Heart right ventricle (tissue), 16 donors: ENCODE measurements around the gene LMX1A. TPM values are rescaled to one million over a fixed set of nuclear protein-coding genes. Genes with fewer than 3 reads are reported as not detected.

Experiments used
- ATAC-seq, 8 donors: fragments of 200-7000 bp; cut with Tn5 transposase; one replicate each; pipeline ENCODE4 v1.9.1; 2020; ENCODE audit warnings: mild to moderate bottlenecking in 8 of 8, moderate library complexity in 8 of 8, moderate number of reproducible peaks in 1 of 8
- DNase-seq, 2 donors: peaks; one replicate each; pipeline ENCODE4 v3.0.0-alpha.2; 2020
- H3K27ac ChIP-seq, 10 donors: fragments of 200-600 bp; sonication (generic) in 2 of 10; one replicate each; pipeline versions ENCODE4 v1.5.0 to v1.8.0; 2020 to 2022; ENCODE audit warnings: mild to moderate bottlenecking in 3 of 10
- H3K27me3 ChIP-seq, 7 donors: fragments of 200-600 bp; one replicate each; pipeline ENCODE4 v1.8.0; 2021 to 2022; ENCODE audit warnings: mild to moderate bottlenecking in 2 of 7
- H3K36me3 ChIP-seq, 9 donors: fragments of 200-600 bp; sonication (generic) in 1 of 9; one replicate each; pipeline versions ENCODE4 v1.5.0 to v1.8.0; 2020 to 2022; ENCODE audit warnings: mild to moderate bottlenecking in 2 of 9
- H3K4me1 ChIP-seq, 9 donors: fragments of 200-600 bp; sonication (generic) in 1 of 9; one replicate each; pipeline versions ENCODE4 v1.5.0 to v1.8.0; 2020 to 2022; ENCODE audit warnings: mild to moderate bottlenecking in 4 of 9
- H3K4me3 ChIP-seq, 10 donors: fragments of 200-600 bp; sonication (generic) in 2 of 10; one replicate each; pipeline versions ENCODE4 v1.5.0 to v1.8.0; 2020 to 2022; ENCODE audit warnings: mild to moderate bottlenecking in 7 of 10, moderate library complexity in 2 of 10
- H3K9me3 ChIP-seq, 11 donors: fragments of 200-600 bp in 10 of 11; sonication (generic) in 2 of 11; one replicate each; pipeline versions ENCODE4 v1.5.0 to v1.8.0; 2013 to 2022; ENCODE audit warnings: mild to moderate bottlenecking in 2 of 11, control low read depth in 1 of 11, moderate library complexity in 1 of 11
- CTCF ChIP-seq, 9 donors: fragments of 200-600 bp; sonication (generic) in 2 of 9; IDR thresholded peaks; one replicate each; pipeline versions ENCODE4 v1.5.0 to v1.8.0; 2021 to 2022; ENCODE audit warnings: antibody characterized with exemption in 9 of 9, mild to moderate bottlenecking in 5 of 9, moderate library complexity in 1 of 9
- WGBS, 2 donors: extraction: QIAGEN DNeasy Blood & Tissue Kit; methylation state at CpG; one replicate each; pipeline ENCODE4 v1.1.7; 2013; ENCODE audit warnings: inconsistent platforms in 1 of 2; 5-methylcytosine and 5-hydroxymethylcytosine counted together
- intact Hi-C, 10 donors: fragments of 100-400 bp; cut with DNase I; formaldehyde crosslinking; loops; one replicate each; pipeline versions ENCODE4 v1.11.1 to v1.14.2; 2022
- polyA plus RNA-seq, 2 donors: library from polyadenylated mRNA; stranded (reverse); fragments of 200-250 nt; gene quantifications; one replicate each; pipeline ENCODE4 v1.2.3, GENCODE V29; 2013
- total RNA-seq, 10 donors: library from RNA; stranded (reverse); fragmentation: NEBNext Ultra II Directional in 3 of 10; extraction: Animal tissue kit (Norgen Biotek cat#: 25700) in 3 of 10; gene quantifications; one replicate each; pipeline versions ENCODE4 v1.2.1 to v1.2.4, GENCODE V29; 2021 to 2023
- donor health status: Arrhythmogenic right ventricular cardiomyopathy.
- donor health status: ischemic (EF 13 %, LVEDD 7.1; RV severe dilation, severe dysfunction).
- donor health status: healthy with polysubstance abuse.
- donor health status: DM: no; HTN: yes; CAD: no.
- donor health status: DM: no; HTN: no; CAD: no.
- donor health status: ischemic (EF 25% LVEDD 6.9; RV normal size, moderate dysfunction).
- donor health status: ischemic (EF 25% LVEDD 5.7; RV mildly dilated, moderate dysfunction).
- donor health status: healthy.
- donor health status: DM: yes; HTN: yes; CAD: no.
- donor health status: Ischemic cardiomyopathy.
- donor health status: ischemic (EF 35%, LVEDD 5.7; RV mildly dilated, moderate dysfunction).
- donor health status: nonischemic (EF 11% LVEDD 7.7; RV severe dilation, severe dysfunction).
- donor health status: DM: yes; HTN: yes; CAD: no.
- donor health status: PGD.
- donor health status: ischemic (EF 29% LVEDD 5.4; RV normal size, mild dysfunction).
- donor health status: nonischemic (EF 23%, LVEDD 6.1; RV moderate dilation, normal function).

LMX1A gene
- total and polyA plus RNA-seq, 12 donors: 0.04 to 0.19 (median 0.14) TPM; not detected in 9

DNA sequence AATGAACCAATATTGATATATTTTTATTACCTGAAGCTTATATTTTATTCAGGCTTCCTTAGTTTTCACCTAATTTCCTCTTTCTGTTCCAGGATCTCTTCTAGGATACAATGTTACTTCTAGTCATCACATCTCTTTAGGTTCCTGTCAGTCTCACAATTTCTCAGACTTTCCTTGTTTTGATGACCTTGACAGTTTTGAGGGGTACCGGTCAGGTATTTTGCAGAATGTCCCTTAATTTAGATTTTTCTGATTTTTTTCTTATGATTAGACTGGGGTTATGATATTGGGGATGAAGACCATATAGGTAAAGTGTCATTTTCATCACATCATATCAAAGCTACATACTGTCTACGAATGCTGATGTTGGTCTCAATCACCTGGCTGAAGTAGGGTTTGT, 167.5 kb downstream of the LMX1A start:
- 73 to 81% methylated on average over 2 of the region's 2 CpGs for WGBS, 2 donors
- ATAC-seq (no peak), DNase-seq (no peak)
- H3K27ac ChIP-seq: no peak overlapping the region
- intact Hi-C loops: no loop called here
- no peaks in the 10 kb centered on the region for H3K9me3 ChIP-seq
- no peak overlapping the region for H3K4me3 ChIP-seq
- no peaks in the 10 kb centered on the region for H3K4me1 ChIP-seq
- no peaks in the 10 kb centered on the region for H3K36me3 ChIP-seq
- no peak for TF ChIP-seq CTCF (IDR thresholded peaks at IDR 0.05)
- H3K27me3 ChIP-seq: peaks cover 0 to 3% (median 0%) of the 10 kb centered on the region in 7 donors

DNA sequence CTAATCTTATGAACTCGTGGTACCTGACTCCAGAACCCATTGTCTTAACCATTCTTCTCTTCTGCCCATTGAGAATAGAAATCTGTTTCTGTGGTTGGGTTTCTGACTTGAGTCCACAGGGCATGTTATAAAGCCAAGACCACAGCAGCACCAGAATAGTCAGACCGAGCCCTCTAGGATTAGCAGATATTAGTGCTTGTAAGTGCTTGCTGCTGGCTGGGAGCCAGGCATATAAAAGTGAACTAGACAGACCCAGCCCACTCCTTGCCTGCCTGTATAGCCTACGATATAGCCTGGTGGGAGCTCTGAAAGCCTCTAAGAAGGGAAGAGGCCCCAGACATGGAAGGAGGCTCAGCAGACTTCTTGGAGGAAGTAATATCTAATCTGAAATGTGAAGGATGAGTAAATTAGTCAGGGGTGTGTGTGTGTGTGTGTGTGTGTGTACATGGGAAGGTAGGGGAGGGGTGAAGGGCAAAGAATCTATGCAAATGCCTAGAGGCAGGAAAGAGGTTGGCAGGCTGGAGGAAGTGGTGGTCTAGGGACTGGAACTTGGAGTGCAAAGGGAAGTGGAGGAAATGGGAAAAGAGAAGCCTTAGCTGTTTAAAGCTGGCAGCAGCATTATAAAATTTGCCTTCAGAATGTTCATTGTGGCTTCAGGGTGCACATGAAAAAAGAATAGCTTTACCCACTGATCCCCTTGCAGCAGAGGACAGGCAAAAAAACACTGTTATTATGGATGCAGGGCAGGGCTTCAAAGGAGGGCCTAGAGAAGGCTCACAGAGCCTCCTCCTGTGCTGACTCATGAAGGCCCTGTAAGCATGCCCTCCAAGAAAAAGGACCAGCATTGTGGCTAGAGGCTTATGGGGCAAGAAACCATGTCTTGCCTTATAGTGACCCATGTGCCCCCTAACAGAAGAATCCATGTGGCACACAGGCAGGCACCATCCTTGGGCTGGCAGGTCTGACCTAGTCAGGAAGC, 169.2 kb downstream of the LMX1A start:
- Histone ChIP-seq H3K36me3 (no peaks in the 10 kb centered on the region), H3K27me3 (peaks cover 0 to 3% (median 0%) of the 10 kb centered on the region in 7 donors), H3K9me3 (peaks cover 0 to 11% (median 0%) of the 10 kb centered on the region in 11 donors), H3K4me3 (no peak overlapping the region), H3K4me1 (no peaks in the 10 kb centered on the region), H3K27ac (no peak overlapping the region)
- 56 to 60% methylated on average over 3 of the region's 3 CpGs for WGBS, 2 donors
- TF ChIP-seq CTCF (IDR thresholded peaks at IDR 0.05): no peak
- intact Hi-C loops: no loop called here
- ATAC-seq (no peak), DNase-seq (no peak)

DNA sequence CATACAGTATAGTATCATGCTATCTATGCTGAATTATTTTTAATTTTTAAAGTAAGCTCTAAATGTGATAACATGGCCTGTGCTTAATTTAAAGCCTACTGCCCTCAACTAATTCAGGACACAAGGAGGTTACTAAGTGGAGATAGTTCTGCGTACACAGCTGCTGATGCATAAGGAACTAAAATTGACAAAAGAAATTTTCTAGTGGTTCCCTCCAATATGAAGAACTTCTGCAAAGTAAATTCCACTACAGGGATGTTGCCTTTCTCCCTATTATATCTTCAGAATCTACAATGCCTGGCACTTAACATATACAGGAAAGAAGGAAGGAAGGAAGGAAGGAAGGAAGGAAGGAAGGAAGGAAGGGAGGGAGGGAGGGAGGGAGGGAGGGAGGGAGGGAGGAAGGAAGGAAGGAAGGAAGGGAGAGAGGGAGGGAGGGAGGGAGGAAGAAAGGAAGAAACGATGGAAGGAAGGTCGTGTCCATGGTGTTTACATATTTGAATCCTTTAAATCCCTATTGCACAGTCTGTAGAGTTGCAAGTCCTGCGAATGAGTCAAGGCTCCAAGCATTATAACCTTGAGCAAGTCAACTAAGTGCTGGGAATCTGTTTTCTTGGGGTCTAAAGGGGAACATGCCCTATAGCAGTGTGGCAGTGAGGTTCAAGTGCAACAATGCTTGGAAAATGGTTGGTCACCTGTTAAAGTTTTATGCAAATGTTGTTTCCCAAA, 171.2 kb downstream of the LMX1A start:
- intact Hi-C loops: no loop called here
- no peaks in the 10 kb centered on the region for H3K36me3 ChIP-seq
- no peak for ATAC-seq
- no peaks in the 10 kb centered on the region for H3K4me1 ChIP-seq
- WGBS, 2 donors: 71 to 73% methylated on average over 4 of the region's 4 CpGs
- H3K27me3 ChIP-seq: peaks cover 0 to 6% (median 0%) of the 10 kb centered on the region in 7 donors
- H3K4me3 ChIP-seq: no peak overlapping the region
- no peak for TF ChIP-seq CTCF (IDR thresholded peaks at IDR 0.05)
- no peak overlapping the region for H3K27ac ChIP-seq
- peaks cover 0 to 11% (median 0%) of the 10 kb centered on the region in 11 donors for H3K9me3 ChIP-seq
- no peak for DNase-seq

DNA sequence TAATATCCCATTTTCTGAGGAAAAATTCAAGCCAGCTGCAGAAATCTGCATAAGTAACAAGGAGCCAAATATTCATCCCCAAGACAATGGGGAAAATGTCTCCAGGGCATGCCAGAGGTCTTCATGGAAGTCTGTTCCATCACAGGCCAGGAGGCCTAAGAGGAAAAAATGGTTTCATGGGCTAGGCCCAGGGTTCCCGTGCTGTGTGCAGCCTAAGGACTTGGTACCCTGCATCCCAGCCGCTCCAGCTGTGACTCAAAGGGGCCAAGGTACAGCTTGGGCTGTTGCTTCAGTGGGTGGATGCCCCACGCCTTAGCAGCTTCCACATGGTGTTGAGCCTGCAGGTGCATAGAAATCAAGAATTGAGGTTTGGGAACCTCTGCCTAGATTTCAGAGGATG, 173.5 kb downstream of the LMX1A start:
- intact Hi-C loops: no loop called here
- no peaks in the 10 kb centered on the region for H3K36me3 ChIP-seq
- no peak overlapping the region for H3K27ac ChIP-seq
- 78 to 84% methylated on average over 3 of the region's 3 CpGs for WGBS, 2 donors
- TF ChIP-seq CTCF (IDR thresholded peaks at IDR 0.05): no peak
- H3K9me3 ChIP-seq: peaks cover 0 to 11% (median 0%) of the 10 kb centered on the region in 11 donors
- H3K4me3 ChIP-seq: no peak overlapping the region
- H3K27me3 ChIP-seq: peaks cover 0 to 6% (median 0%) of the 10 kb centered on the region in 7 donors
- no peaks in the 10 kb centered on the region for H3K4me1 ChIP-seq
- DNase-seq (no peak), ATAC-seq (no peak)
